DMS114 treated with DMSO at 0.1 percent for 48 hours (cell line): ENCODE results near the gene PVALB.
A peak's percentile ranks its signal among the peaks of the same experiment; 100 is the strongest.

Source experiments
- DNase-seq: peaks from one replicate; lab custom pipeline; 2025; ENCODE audit not compliant: unreplicated experiment; lab: John Stamatoyannopoulos, UW

The PVALB gene

GRCh38 chr22:36816636-36817524, at the start of gene PVALB:
PVALB (minus strand) TSS chr22:36817035; CDS start chr22:36817005, 30 bp downstream.
- no peak for DNase-seq

GRCh38 chr22:36865346-36865745, 48.5 kb upstream of the PVALB start:
- DNase-seq = no peak

GRCh38 chr22:36864454-36865215, 47.8 kb upstream of the PVALB start:
- no peak for DNase-seq

GRCh38 chr22:36863979-36864378, 47.1 kb upstream of the PVALB start:
- DNase-seq = no peak

GRCh38 chr22:36863281-36863680, 46.4 kb upstream of the PVALB start:
- no peak for DNase-seq

- no peak for DNase-seq
Measured at GRCh38 chr22:36862251-36863242, 45.7 kb upstream of the PVALB start.

- no peak for DNase-seq
Measured at GRCh38 chr22:36860821-36861659, 44.2 kb upstream of the PVALB start, which contains the start of gene NCF4. NCF4 (plus strand) TSS chr22:36861006; CDS start chr22:36861172, 166 bp downstream.

- DNase-seq = no peak
Measured at GRCh38 chr22:36860438-36860820, 43.6 kb upstream of the PVALB start.

- no peak for DNase-seq
Measured at GRCh38 chr22:36860017-36860416, 43.2 kb upstream of the PVALB start.

GRCh38 chr22:36858966-36859365, 42.1 kb upstream of the PVALB start:
- no peak for DNase-seq

GRCh38 chr22:36858156-36858555, 41.3 kb upstream of the PVALB start:
- no peak for DNase-seq

- no peak for DNase-seq
Measured at GRCh38 chr22:36856792-36857135, 39.9 kb upstream of the PVALB start.

- peak; percentile 84 for DNase-seq
Measured at GRCh38 chr22:36856121-36856791, 39.4 kb upstream of the PVALB start.

- DNase-seq = no peak
Measured at GRCh38 chr22:36855478-36855877, 38.6 kb upstream of the PVALB start.

- DNase-seq = peak; percentile 8
Measured at GRCh38 chr22:36853407-36854099, 36.7 kb upstream of the PVALB start.

GRCh38 chr22:36852056-36852973, 35.5 kb upstream of the PVALB start:
- no peak for DNase-seq

- no peak for DNase-seq
Measured at GRCh38 chr22:36850682-36851081, 33.8 kb upstream of the PVALB start.

- DNase-seq = no peak
Measured at GRCh38 chr22:36850056-36850455, 33.2 kb upstream of the PVALB start.
